HCT116 (cell line): Measurements from ENCODE around the gene OR2S2. TPM values are rescaled to one million over a fixed set of nuclear protein-coding genes. Genes with fewer than 3 reads are reported as not detected.

Experiments
- ATAC-seq: fragments of 200-7000 bp; cut with Tn5 transposase; 2 replicates; pipeline ENCODE4 v1.9.1; 2020; ENCODE audit warnings: mild to moderate bottlenecking, moderate library complexity
- BruUV-seq: library from RNA; stranded (reverse); fragments of 400-500 nt; replicated peaks from 2 replicates; lab custom pipeline; 2021; lab: Mats Ljungman, UMichigan
- CTCF ChIA-PET: fragments of 300-600 bp; sonication (Branson Sonifier 250); formaldehyde crosslinking; loops from one replicate; lab custom pipeline; 2021; ENCODE audit warnings: antibody characterized with exemption; lab: Charles Lee
- POLR2A ChIA-PET: fragments of 300-600, 350-600 bp; sonication (Branson Sonifier 250); formaldehyde crosslinking; loops from one replicate; lab custom pipeline; 2021; ENCODE audit warnings: antibody characterized with exemption; lab: Charles Lee
- RAD21 ChIA-PET, 2 experiments: fragments of 300-600 bp; sonication (Branson Sonifier 250); formaldehyde crosslinking; loops; one replicate each; lab custom pipeline; 2023; ENCODE audit warnings: low total read pairs in 2 of 2; ENCODE audit not compliant: uncharacterized antibody in 2 of 2, unreplicated experiment in 2 of 2, low non-redundant PET in 1 of 2; lab: Charles Lee
- DNase-seq: peaks from one replicate; pipeline ENCODE4 v3.0.0-alpha.2; 2010; ENCODE audit warnings: low read depth, low spot score
- H2AFZ ChIP-seq: fragments of 200-600 bp; shearing (Covaris generic), sonication (generic); 2 replicates; pipeline ENCODE4 v1.6.1; 2017; ENCODE audit warnings: low read depth, mixed run types, mixed read lengths, antibody characterized with exemption, low read length; ENCODE audit not compliant: poor library complexity, severe bottlenecking
- H3K27ac ChIP-seq: 2 replicates; pipeline ENCODE4 v1.5.1; 2012; ENCODE audit warnings: low read depth, low read length
- H3K27me3 ChIP-seq: fragments of 200-600 bp; sonication (generic); 2 replicates; pipeline ENCODE4 v1.6.1; 2016; ENCODE audit warnings: mixed run types, low read length, mixed read lengths; ENCODE audit not compliant: insufficient read depth
- H3K36me3 ChIP-seq, 2 experiments: fragments of 200-500 bp in 1 of 2; fragments of 200-600 bp in 1 of 2; sonication (Bioruptor generic) in 1 of 2; sonication (generic) in 1 of 2; 2 replicates each; pipeline versions ENCODE4 v1.5.1 to v1.6.1; 2014 to 2016; ENCODE audit warnings: low read length in 2 of 2, inconsistent platforms in 1 of 2, mixed read lengths in 1 of 2, mixed run types in 1 of 2; ENCODE audit not compliant: insufficient read depth in 2 of 2, control insufficient read depth in 1 of 2
- H3K4me1 ChIP-seq, 2 experiments: fragments of 200-600 bp in 1 of 2; sonication (generic) in 1 of 2; 2 replicates each; pipeline versions ENCODE4 v1.5.1 to v1.6.1; 2012 to 2017; ENCODE audit warnings: low read length in 2 of 2, inconsistent platforms in 1 of 2, mild to moderate bottlenecking in 1 of 2, mixed read lengths in 1 of 2, mixed run types in 1 of 2, moderate library complexity in 1 of 2; ENCODE audit not compliant: insufficient read depth in 2 of 2, control insufficient read depth in 1 of 2
- H3K4me2 ChIP-seq: fragments of 200-600 bp; sonication (generic); 2 replicates; pipeline ENCODE4 v1.6.1; 2017; ENCODE audit warnings: mixed run types, low read length, mixed read lengths
- H3K4me3 ChIP-seq, 2 experiments: fragments of 200-600 bp in 1 of 2; sonication (generic) in 1 of 2; replicated peaks in 1 of 2; 2 replicates each; pipeline ENCODE4 v1.5.1; 2011 to 2016; ENCODE audit warnings: low read length in 2 of 2, control low read depth in 1 of 2, low read depth in 1 of 2, mild to moderate bottlenecking in 1 of 2, mixed read lengths in 1 of 2, mixed run types in 1 of 2
- H3K79me2 ChIP-seq: fragments of 200-600 bp; sonication (generic); 2 replicates; pipeline ENCODE4 v1.6.1; 2017; ENCODE audit warnings: mild to moderate bottlenecking, mixed run types, low read length, moderate library complexity, mixed read lengths; ENCODE audit not compliant: insufficient read depth
- H3K9ac ChIP-seq: fragments of 200-600 bp; sonication (generic); 2 replicates; pipeline ENCODE4 v1.6.1; 2016; ENCODE audit warnings: low read length, mixed read lengths
- H3K9me2 ChIP-seq: fragments of 200-600 bp; sonication (generic), shearing (Covaris generic); 2 replicates; pipeline ENCODE4 v1.6.1; 2017; ENCODE audit warnings: mixed run types, mild to moderate bottlenecking, moderate library complexity; ENCODE audit not compliant: insufficient read depth
- H3K9me3 ChIP-seq, 2 experiments: fragments of 200-500 bp in 1 of 2; fragments of 200-600 bp in 1 of 2; sonication (Bioruptor generic) in 1 of 2; sonication (generic) in 1 of 2; 2 replicates each; pipeline ENCODE4 v1.6.1; 2014 to 2017; ENCODE audit warnings: low read length in 2 of 2, mixed read lengths in 2 of 2, inconsistent platforms in 1 of 2, low read depth in 1 of 2, mild to moderate bottlenecking in 1 of 2, mixed run types in 1 of 2, moderate library complexity in 1 of 2; ENCODE audit not compliant: control insufficient read depth in 1 of 2, insufficient read depth in 1 of 2
- H4K20me1 ChIP-seq: fragments of 200-600 bp; sonication (generic), shearing (Covaris generic); 2 replicates; pipeline ENCODE4 v1.6.1; 2017; ENCODE audit warnings: mixed run types, mild to moderate bottlenecking, moderate library complexity; ENCODE audit not compliant: insufficient read depth
- EGR1 ChIP-seq: IDR thresholded peaks from 2 replicates; pipeline ENCODE4 v1.6.1; 2012; ENCODE audit warnings: low read depth
- ELF1 ChIP-seq: IDR thresholded peaks from 2 replicates; pipeline ENCODE4 v1.6.1; 2012; ENCODE audit warnings: low read depth, borderline replicate concordance
- EZH2phosphoT487 ChIP-seq: fragments of 200-600 bp; IDR thresholded peaks from 2 replicates; pipeline ENCODE4 v1.6.1; 2018; ENCODE audit warnings: antibody characterized with exemption, borderline replicate concordance
- JUND ChIP-seq: IDR thresholded peaks from 2 replicates; pipeline ENCODE4 v1.6.1; 2012
- MAX ChIP-seq: IDR thresholded peaks from 2 replicates; pipeline ENCODE4 v1.6.1; 2012
- POLR2AphosphoS5 ChIP-seq: IDR thresholded peaks from 2 replicates; pipeline ENCODE4 v1.6.1; 2011; ENCODE audit warnings: mild to moderate bottlenecking, low read depth, low read length, moderate library complexity
- SIN3A ChIP-seq: IDR thresholded peaks from 2 replicates; pipeline ENCODE4 v1.6.1; 2012; ENCODE audit warnings: low read depth
- SRF ChIP-seq: IDR thresholded peaks from 2 replicates; pipeline ENCODE4 v1.6.1; 2012; ENCODE audit warnings: low read depth
- ZBTB33 ChIP-seq: IDR thresholded peaks from 2 replicates; pipeline ENCODE4 v1.6.1; 2011; ENCODE audit warnings: mild to moderate bottlenecking, low read length, moderate library complexity; ENCODE audit not compliant: insufficient replicate concordance; ENCODE audit errors: extremely low read depth
- ZFX ChIP-seq: fragments of 450-650 bp; IDR thresholded peaks from 2 replicates; pipeline ENCODE4 v1.6.1; 2017
- ZNF274 ChIP-seq: fragments of 200-500 bp; sonication (Bioruptor generic); IDR thresholded peaks from 2 replicates; pipeline ENCODE4 v1.6.1; 2014; ENCODE audit warnings: mild to moderate bottlenecking, low read depth, low read length, inconsistent platforms
- intact Hi-C: fragments of 100-400 bp; cut with micrococcal nuclease; formaldehyde crosslinking; loops from 2 replicates; pipeline ENCODE4 v1.10.0; 2022
- total RNA-seq: library from RNA; stranded (reverse); gene quantifications from one replicate; pipeline ENCODE4 v1.2.1, GENCODE V29; 2021; ENCODE audit not compliant: unreplicated experiment

The OR2S2 gene
- total RNA-seq, 1 experiment from 2014 or later: not detected

- DNase-seq (no peak), ATAC-seq (no peak)
- CTCF ChIA-PET: interaction anchor here (1.0 kb wide), 1 partner anchor 35 kb away, joined by 3 read pairs; no protein-coding TSS in a partner anchor
- H3K9me3 ChIP-seq: no peaks in the 10 kb centered on the region
- peak overlapping the region; percentile 5 for H2AFZ ChIP-seq
- RAD21 ChIA-PET: no interaction called here
- H4K20me1 ChIP-seq: no peaks in the 10 kb centered on the region
- no TSS peak for BruUV-seq
- no peak overlapping the region for H3K9ac ChIP-seq
- H3K36me3 ChIP-seq: no peaks in the 10 kb centered on the region
- no peaks in the 10 kb centered on the region for H3K79me2 ChIP-seq
- H3K4me3 ChIP-seq: no peak overlapping the region
- peaks cover 11 to 14% of the 10 kb centered on the region in 2 experiments for H3K4me1 ChIP-seq
- POLR2A ChIA-PET: no interaction called here
- no peak overlapping the region for H3K27ac ChIP-seq
- TF ChIP-seq SRF: no peak
- no peak for TF ChIP-seq EGR1
- no peak for TF ChIP-seq MAX
- no peak for TF ChIP-seq POLR2AphosphoS5
- TF ChIP-seq ZFX: no peak
- TF ChIP-seq ZNF274: no peak
- TF ChIP-seq SIN3A: no peak
- TF ChIP-seq EZH2phosphoT487: no peak
- TF ChIP-seq JUND: no peak
- TF ChIP-seq ZBTB33: no peak
- no peak for TF ChIP-seq ELF1
- H3K9me2 ChIP-seq: no peaks in the 10 kb centered on the region
- no peaks in the 10 kb centered on the region for H3K27me3 ChIP-seq
- intact Hi-C loops: no loop called here
- H3K4me2 ChIP-seq: no peak overlapping the region
These were observed 38.5 kb downstream of the OR2S2 start for GRCh38 chr9:35919212-35920008.
